ENCODE results near the gene DNAH1.
"Not testable (repeated sequence)": the region's sequence is repeated elsewhere in the genome, so short reads cannot be mapped to it uniquely, and the experiment has no call there.

DNAH1 gene

GRCh38 chr3:52315977-52316764, at the start of gene DNAH1:
Gene DNAH1 (plus strand): TSS chr3:52316319. CDS start chr3:52322443, 6,124 bp downstream.
- DNase-seq = peak in 4 of 42 donors; percentile 19 to 46 (median 30)
- intact Hi-C loops (cut with DNase I) = no loop called here

GRCh38 chr3:52268036-52268435, 48.1 kb upstream of the DNAH1 start:
- intact Hi-C loops (cut with DNase I) = no loop called here
- peak in 19 of 42 donors; percentile 20 to 79 (median 60) for DNase-seq

DNA sequence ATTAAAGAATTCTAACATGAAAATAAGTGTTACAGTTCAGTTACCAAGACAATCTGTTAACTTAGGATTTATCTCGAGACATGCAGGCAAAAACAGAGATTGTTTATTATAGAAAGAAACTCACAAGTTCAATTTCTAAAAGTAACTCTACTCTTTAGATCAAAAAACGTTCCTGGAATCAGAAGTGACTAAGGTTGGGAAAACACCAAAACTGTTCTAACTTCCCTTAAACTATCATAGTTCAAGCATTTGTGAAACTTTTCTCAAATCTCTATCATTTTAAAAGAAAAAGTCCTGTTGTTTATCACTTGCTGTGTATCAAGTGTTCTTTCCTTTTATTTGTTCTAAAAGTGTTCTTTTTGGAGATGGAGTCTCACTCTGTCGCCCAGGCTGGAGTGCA, 46.3 kb upstream of the DNAH1 start:
- intact Hi-C loops (cut with DNase I) = no loop called here
- DNase-seq = no peak

- intact Hi-C loops (cut with DNase I) = no loop called here
- DNase-seq = peak in 3 of 42 donors; percentile 12 to 18 (median 18)
These were observed 45.8 kb upstream of the DNAH1 start for GRCh38 chr3:52270252-52270754.

- intact Hi-C loops (cut with DNase I); DNase-seq: not testable (repeated sequence)
These were observed 43.9 kb upstream of the DNAH1 start for GRCh38 chr3:52272172-52272571.

DNA sequence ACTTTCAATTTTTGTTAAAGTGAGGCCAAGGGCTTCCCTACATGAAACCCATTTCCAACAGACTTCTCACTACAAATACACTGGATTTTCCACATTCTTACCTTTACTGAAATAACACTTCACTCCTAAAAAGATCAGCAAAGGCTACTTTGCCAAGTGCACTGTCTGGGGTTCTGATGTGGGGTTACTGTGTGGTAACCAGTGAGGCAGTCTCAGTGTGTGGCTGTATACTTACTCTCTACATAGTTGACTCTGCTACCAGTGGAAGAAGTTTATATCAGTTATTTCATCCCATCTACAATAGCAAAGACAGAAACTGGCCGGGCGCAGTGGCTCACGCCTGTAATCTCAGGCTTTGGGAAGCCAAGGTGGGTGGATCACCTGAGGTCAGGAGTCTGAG, 43.3 kb upstream of the DNAH1 start:
- no peak for DNase-seq
- intact Hi-C loops (cut with DNase I) = no loop called here

DNA sequence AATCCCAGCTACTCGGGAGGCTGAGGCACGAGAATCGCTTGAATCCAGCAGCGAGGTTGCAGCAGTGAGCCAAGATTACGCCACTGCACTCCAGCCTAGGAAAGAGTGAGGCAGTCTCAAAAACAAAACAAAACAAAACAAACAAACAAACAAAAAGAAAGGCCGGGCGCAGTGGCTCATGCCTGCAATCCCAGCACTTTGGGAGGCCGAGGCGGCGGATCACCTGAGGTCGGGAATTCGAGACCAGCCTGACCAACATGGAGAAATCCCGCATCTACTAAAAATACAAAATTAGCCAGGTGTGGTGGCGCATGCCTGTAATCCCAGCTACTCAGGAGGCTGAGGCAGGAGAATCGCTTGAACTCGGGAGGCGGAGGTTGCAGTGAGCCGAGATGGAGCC, 41.3 kb upstream of the DNAH1 start:
- intact Hi-C loops (cut with DNase I) = loop anchor here (5.0 kb wide), 1 partner anchor 37 kb away; the partner anchor contains the start of gene TWF2
- peak in 3 of 42 donors; percentile 12 to 24 (median 18) for DNase-seq

GRCh38 chr3:52277071-52277964, 38.8 kb upstream of the DNAH1 start:
- DNase-seq = peak; percentile 36 to 86 (median 68)
- intact Hi-C loops (cut with DNase I) = loop anchor here (5.0 kb wide), 1 partner anchor 40 kb away; the partner anchor contains the start of gene TWF2

GRCh38 chr3:52277972-52278509, 38.1 kb upstream of the DNAH1 start:
- intact Hi-C loops (cut with DNase I) = loop anchor here (5.0 kb wide), 1 partner anchor 41 kb away; the partner anchor contains the start of gene TWF2
- peak in 29 of 42 donors; percentile 18 to 85 (median 70) for DNase-seq

- intact Hi-C loops (cut with DNase I) = loop anchor here (5.0 kb wide), 1 partner anchor 41 kb away; the partner anchor contains the start of gene TWF2
These were observed 37.5 kb upstream of the DNAH1 start, which contains the start of gene WDR82 for GRCh38 chr3:52278510-52279069. Gene WDR82 (minus strand): TSS chr3:52278649. CDS start chr3:52278361, 288 bp downstream.

GRCh38 chr3:52279596-52279995, 36.5 kb upstream of the DNAH1 start:
- intact Hi-C loops (cut with DNase I) = loop anchor here (5.0 kb wide), 1 partner anchor 42 kb away; the partner anchor contains the start of gene TWF2
- DNase-seq = no peak

More at GRCh38 chr3:52278510-52279069, 37.5 kb upstream of the DNAH1 start, which contains the start of gene WDR82:
- peak; percentile 92 to 100 (median 99) for DNase-seq

DNA sequence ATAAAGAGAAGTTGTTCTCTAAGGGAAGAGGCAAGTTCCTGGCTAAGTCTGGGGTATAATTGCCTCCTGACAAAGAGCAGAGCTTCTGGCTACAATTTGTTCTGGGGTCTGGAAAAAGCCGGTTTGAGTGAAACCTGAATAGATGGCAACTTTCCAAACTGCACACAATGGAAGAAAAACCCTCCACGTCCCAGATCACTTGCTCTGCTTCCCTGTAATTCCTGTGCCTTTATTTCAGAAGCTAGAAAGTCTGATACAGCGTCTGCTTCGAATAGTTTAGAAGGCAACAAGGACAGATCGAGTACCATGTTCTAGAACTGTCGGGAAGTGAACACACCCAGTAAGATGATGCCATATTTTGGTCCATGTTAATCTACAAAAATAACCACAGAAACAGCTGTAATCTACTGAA, 36.1 kb upstream of the DNAH1 start:
- intact Hi-C loops (cut with DNase I) = no loop called here
- peak in 3 of 42 donors; percentile 9 to 29 (median 16) for DNase-seq

- intact Hi-C loops (cut with DNase I) = no loop called here
- DNase-seq = peak in 4 of 42 donors; percentile 2 to 27 (median 20)
These were observed 33.9 kb upstream of the DNAH1 start for GRCh38 chr3:52281981-52282801.

- intact Hi-C loops (cut with DNase I) = no loop called here
- DNase-seq = peak in 1 of 42 donors; percentile 10
These were observed 32.8 kb upstream of the DNAH1 start for GRCh38 chr3:52283306-52283705.

DNA sequence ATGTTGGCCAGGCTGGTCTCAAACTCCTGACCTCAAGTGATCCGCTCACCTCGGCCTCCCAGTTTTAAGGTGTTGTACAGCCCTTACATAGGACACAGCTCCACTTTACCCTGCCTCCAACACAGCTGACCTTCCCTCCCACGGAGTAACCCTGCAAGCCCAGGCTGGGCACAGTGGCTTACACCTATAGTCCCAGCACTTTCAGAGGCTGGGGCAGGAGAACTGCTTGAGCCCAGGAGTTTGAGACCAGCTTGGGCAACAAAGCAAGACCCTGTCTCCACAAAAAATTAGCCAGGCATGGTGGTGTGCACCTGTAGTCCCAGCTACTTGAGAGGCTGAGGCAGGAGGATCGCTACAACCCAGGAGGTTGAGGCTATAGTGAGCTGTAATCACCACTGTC, 32.1 kb upstream of the DNAH1 start:
- peak in 3 of 42 donors; percentile 2 to 12 (median 7) for DNase-seq
- intact Hi-C loops (cut with DNase I) = not testable (repeated sequence)

GRCh38 chr3:52286777-52287110, 29.4 kb upstream of the DNAH1 start:
- DNase-seq = peak in 4 of 42 donors; percentile 4 to 24 (median 12)

DNA sequence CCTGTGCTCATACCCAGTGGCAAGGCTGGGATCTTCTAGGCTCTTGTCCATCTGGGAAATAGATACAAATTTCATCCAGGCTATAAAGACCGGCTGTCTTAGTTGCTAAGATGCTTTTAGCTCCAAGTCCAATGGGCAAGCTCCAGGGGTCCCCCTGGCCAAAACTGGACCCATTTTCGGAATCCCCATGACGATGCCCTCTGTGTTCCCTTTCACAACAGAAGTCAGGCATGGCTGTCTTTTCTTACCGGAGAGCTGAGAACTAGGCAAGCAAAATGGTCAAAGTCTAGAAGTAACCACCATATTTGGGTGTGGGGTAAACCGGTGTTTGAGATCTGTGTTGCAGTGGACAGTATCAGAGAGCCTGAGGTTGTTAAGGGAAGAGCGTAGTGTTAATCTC, 27.4 kb upstream of the DNAH1 start:
- intact Hi-C loops (cut with DNase I) = no loop called here
- DNase-seq = peak in 1 of 42 donors; percentile 24

More at GRCh38 chr3:52286777-52287110, 29.4 kb upstream of the DNAH1 start:
- intact Hi-C loops (cut with DNase I) = no loop called here
